IMR-90 (cell line): ENCODE results near the gene ZFYVE21.

Experiments used
- BHLHE40 ChIP-seq: fragments of 150-350 bp; IDR thresholded peaks from 2 replicates; pipeline ENCODE4 v1.6.1; 2016; ENCODE audit warnings: mild to moderate bottlenecking, low read depth, low read length
- CEBPB ChIP-seq: IDR thresholded peaks from 2 replicates; pipeline ENCODE4 v1.6.1; 2012; ENCODE audit warnings: low read depth, low read length, improper control_type of control experiment
- MAZ ChIP-seq: IDR thresholded peaks from 2 replicates; pipeline ENCODE4 v1.6.1; 2012; ENCODE audit warnings: low read depth, mild to moderate bottlenecking, low read length, improper control_type of control experiment, moderate library complexity, borderline replicate concordance
- MXI1 ChIP-seq: IDR thresholded peaks from 2 replicates; pipeline ENCODE4 v1.6.1; 2012; ENCODE audit warnings: low read depth, mild to moderate bottlenecking, low read length, moderate library complexity, borderline replicate concordance
- NFE2L2 ChIP-seq: fragments of 150-350 bp; IDR thresholded peaks from 2 replicates; pipeline ENCODE4 v1.6.1; 2016; ENCODE audit warnings: low read depth, mild to moderate bottlenecking, low read length
- POLR2A ChIP-seq: IDR thresholded peaks from 2 replicates; pipeline ENCODE4 v1.6.1; 2012; ENCODE audit warnings: mild to moderate bottlenecking, low read depth, low read length
- RFX5 ChIP-seq: IDR thresholded peaks from 2 replicates; pipeline ENCODE4 v1.8.0; 2012; ENCODE audit warnings: low read depth, mild to moderate bottlenecking, low read length, moderate library complexity
- SMC3 ChIP-seq: fragments of 150-350 bp; IDR thresholded peaks from 2 replicates; pipeline ENCODE4 v1.6.1; 2016; ENCODE audit warnings: low read depth, mild to moderate bottlenecking, antibody characterized with exemption, low read length, moderate library complexity
- TF ChIP-seq, protein P1 (sequence below): conservative IDR thresholded peaks from 2 replicates; pipeline ENCODE4 v1.5.1; 2012; ENCODE audit warnings: mild to moderate bottlenecking, low read depth, low read length, improper control_type of control experiment
- TF ChIP-seq, protein P2 (sequence below): fragments of 150-350 bp; IDR thresholded peaks from 2 replicates; pipeline ENCODE4 v1.6.1; 2017; ENCODE audit warnings: mild to moderate bottlenecking, antibody characterized with exemption, low read length, low read depth
- TF ChIP-seq, protein P3 (sequence below): fragments of 150-350 bp; IDR thresholded peaks from 2 replicates; pipeline ENCODE4 v1.6.1; 2016; ENCODE audit warnings: low read depth, mild to moderate bottlenecking, low read length, moderate library complexity, borderline replicate concordance

DNA sequence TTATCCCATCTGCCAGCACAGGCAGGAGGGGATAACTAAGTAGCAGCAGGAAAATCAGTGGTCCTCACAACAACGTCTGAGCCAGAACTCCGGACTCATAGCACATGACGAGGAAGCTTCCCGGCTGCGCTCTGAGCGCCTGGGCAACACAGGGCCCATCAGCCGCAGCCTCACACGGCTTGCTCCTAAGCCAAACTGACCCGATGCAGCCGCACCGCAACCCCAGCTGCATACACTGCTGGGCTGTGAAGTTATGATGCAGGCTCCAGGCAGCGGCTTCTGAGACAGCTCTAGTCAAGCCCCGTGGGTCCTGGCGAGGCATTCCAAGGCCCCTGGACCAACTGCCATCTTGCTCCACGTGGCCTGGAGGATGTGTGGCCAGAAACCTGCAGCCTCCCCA is 28.1 kb downstream of the ZFYVE21 start:
- TF ChIP-seq RFX5 (no peak), POLR2A (no peak), MXI1 (no peak), MAZ (no peak), NFE2L2 (no peak), CEBPB (no peak), BHLHE40 (no peak), SMC3 (no peak)
- TF ChIP-seq, protein P1, sequence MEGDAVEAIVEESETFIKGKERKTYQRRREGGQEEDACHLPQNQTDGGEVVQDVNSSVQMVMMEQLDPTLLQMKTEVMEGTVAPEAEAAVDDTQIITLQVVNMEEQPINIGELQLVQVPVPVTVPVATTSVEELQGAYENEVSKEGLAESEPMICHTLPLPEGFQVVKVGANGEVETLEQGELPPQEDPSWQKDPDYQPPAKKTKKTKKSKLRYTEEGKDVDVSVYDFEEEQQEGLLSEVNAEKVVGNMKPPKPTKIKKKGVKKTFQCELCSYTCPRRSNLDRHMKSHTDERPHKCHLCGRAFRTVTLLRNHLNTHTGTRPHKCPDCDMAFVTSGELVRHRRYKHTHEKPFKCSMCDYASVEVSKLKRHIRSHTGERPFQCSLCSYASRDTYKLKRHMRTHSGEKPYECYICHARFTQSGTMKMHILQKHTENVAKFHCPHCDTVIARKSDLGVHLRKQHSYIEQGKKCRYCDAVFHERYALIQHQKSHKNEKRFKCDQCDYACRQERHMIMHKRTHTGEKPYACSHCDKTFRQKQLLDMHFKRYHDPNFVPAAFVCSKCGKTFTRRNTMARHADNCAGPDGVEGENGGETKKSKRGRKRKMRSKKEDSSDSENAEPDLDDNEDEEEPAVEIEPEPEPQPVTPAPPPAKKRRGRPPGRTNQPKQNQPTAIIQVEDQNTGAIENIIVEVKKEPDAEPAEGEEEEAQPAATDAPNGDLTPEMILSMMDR = no peak
- TF ChIP-seq, protein P2, sequence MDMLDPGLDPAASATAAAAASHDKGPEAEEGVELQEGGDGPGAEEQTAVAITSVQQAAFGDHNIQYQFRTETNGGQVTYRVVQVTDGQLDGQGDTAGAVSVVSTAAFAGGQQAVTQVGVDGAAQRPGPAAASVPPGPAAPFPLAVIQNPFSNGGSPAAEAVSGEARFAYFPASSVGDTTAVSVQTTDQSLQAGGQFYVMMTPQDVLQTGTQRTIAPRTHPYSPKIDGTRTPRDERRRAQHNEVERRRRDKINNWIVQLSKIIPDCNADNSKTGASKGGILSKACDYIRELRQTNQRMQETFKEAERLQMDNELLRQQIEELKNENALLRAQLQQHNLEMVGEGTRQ = no peak
- TF ChIP-seq, protein P3, sequence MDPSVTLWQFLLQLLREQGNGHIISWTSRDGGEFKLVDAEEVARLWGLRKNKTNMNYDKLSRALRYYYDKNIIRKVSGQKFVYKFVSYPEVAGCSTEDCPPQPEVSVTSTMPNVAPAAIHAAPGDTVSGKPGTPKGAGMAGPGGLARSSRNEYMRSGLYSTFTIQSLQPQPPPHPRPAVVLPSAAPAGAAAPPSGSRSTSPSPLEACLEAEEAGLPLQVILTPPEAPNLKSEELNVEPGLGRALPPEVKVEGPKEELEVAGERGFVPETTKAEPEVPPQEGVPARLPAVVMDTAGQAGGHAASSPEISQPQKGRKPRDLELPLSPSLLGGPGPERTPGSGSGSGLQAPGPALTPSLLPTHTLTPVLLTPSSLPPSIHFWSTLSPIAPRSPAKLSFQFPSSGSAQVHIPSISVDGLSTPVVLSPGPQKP = no peak
